ENCODE measurements around the gene TMEM240. TPM values are rescaled to one million over a fixed set of nuclear protein-coding genes. Genes with fewer than 3 reads are reported as not detected.
A peak's percentile ranks its signal among the peaks of the same experiment; 100 is the strongest.
"Not testable (repeated sequence)": the region's sequence is repeated elsewhere in the genome, so short reads cannot be mapped to it uniquely, and the experiment has no call there.

Gene TMEM240
- total and polyA plus RNA-seq, 9 of the 15 experiments (the other 6 are each of a cell fraction or from before 2014, with no cell fraction given), result 0.24 to 2.0 (median 0.69) TPM; not detected in 5

DNA sequence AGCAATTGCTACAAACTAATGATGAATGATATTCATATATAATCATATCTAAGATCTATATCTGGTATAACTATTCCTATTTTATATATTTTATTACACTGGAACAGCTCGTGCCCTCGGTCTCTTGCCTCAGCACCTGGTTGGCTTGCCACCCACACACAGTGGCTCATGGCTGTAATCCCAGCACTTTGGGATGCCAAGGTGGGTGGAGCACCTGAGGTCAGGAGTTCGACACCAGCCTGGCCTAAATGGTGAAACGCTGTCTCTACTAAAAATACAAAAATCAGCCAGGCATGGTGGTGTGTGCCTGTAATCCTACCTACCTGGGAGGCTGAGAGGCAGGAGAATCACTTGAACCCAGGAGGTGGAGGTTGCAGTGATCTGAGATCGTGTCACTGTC is 34.6 kb downstream of the TMEM240 start:
- ATAC-seq; H3K4me3 ChIP-seq; H4K20me1 ChIP-seq (replicated peaks; ENCODE audit: control insufficient read depth, insufficient read depth, low read length); H3K9me1 ChIP-seq (ENCODE audit: control insufficient read depth, insufficient read depth, low read length); H3K9me3 ChIP-seq (replicated peaks; ENCODE audit: control insufficient read depth, insufficient read depth, low read depth, low read length); DNase-seq (ENCODE audit: extremely low read depth in 1 of 4, low spot score in 3 of 4); FAIRE-seq; H3K79me2 ChIP-seq (ENCODE audit: control insufficient read depth, insufficient read depth, low read length); in situ Hi-C loops (cut with MboI); H3K27me3 ChIP-seq (ENCODE audit: control insufficient read depth in 2 of 2, insufficient read depth in 2 of 2, low read length in 2 of 2); H3K36me3 ChIP-seq (ENCODE audit: control insufficient read depth, insufficient read depth, low read length): not testable (repeated sequence)
- Histone ChIP-seq H2AFZ (ENCODE audit: low read depth, low read length) (peak overlapping the region; percentile 69), H3K9ac (ENCODE audit: insufficient read depth in 1 of 2, low read depth in 2 of 2, low read length in 2 of 2) (peak overlapping the region; percentile 41 to 61; a peak in 2 of 4 replicates), H3K4me1 (replicated peaks in 1 of 2; ENCODE audit: control insufficient read depth in 2 of 2, insufficient read depth in 2 of 2, low read length in 2 of 2) (peaks cover 8 to 18% of the 10 kb centered on the region in 2 experiments; a peak in 3 of 5 replicates), H3K4me2 (ENCODE audit: insufficient read depth, low read length) (peak overlapping the region; percentile 67), H3K27ac (ENCODE audit: extremely low read depth, low read depth, low read length) (peak overlapping the region; percentile 74)
- peak; percentile 6 for TF ChIP-seq PHF20 (IDR thresholded peaks at IDR 0.05; ENCODE audit: partially characterized antibody)
- TF ChIP-seq, protein P1, sequence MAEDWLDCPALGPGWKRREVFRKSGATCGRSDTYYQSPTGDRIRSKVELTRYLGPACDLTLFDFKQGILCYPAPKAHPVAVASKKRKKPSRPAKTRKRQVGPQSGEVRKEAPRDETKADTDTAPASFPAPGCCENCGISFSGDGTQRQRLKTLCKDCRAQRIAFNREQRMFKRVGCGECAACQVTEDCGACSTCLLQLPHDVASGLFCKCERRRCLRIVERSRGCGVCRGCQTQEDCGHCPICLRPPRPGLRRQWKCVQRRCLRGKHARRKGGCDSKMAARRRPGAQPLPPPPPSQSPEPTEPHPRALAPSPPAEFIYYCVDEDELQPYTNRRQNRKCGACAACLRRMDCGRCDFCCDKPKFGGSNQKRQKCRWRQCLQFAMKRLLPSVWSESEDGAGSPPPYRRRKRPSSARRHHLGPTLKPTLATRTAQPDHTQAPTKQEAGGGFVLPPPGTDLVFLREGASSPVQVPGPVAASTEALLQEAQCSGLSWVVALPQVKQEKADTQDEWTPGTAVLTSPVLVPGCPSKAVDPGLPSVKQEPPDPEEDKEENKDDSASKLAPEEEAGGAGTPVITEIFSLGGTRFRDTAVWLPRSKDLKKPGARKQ (CRISPR knock-in tag; IDR thresholded peaks at IDR 0.05), result peak; percentile 76; the same call in 1 of the 2 replicates
- ChIA-PET POLR2A (interaction anchor here (0.6 to 2.0 kb wide), 5 partner anchors 98 to 223 kb away, joined by 3 to 11 read pairs (median 3); partner anchors contain the start of gene AURKAIP1), CTCF (ENCODE audit: low intra/inter-chr PET ratio) (interaction anchor here (1.4 kb wide), 1 partner anchor 156 kb away, joined by 5 read pairs; the partner anchor contains the start of gene DVL1)
- intact Hi-C loops (cut with micrococcal nuclease), result loop anchor here (10.0 kb wide), 1 partner anchor 131 kb away; the partner anchor contains the start of gene AURKAIP1
- 88% methylated on average over 5 of the region's 5 CpGs for WGBS (ENCODE audit: insufficient coverage, low coverage, missing lambda C conversion rate)
- BruUV-seq (replicated peaks), result TSS peak; percentile 94
